CMK (cell line): ENCODE results near the gene ANKMY1.
"Not testable (repeated sequence)": the region's sequence is repeated elsewhere in the genome, so short reads cannot be mapped to it uniquely, and the experiment has no call there.

Source experiments
- DNase-seq: peaks from one replicate; pipeline ENCODE4 v3.0.0-alpha.2; 2010; ENCODE audit warnings: low read depth

Gene ANKMY1

GRCh38 chr2:240554767-240555493 is 2.9 kb downstream of the ANKMY1 start:
- DNase-seq: no peak

DNA sequence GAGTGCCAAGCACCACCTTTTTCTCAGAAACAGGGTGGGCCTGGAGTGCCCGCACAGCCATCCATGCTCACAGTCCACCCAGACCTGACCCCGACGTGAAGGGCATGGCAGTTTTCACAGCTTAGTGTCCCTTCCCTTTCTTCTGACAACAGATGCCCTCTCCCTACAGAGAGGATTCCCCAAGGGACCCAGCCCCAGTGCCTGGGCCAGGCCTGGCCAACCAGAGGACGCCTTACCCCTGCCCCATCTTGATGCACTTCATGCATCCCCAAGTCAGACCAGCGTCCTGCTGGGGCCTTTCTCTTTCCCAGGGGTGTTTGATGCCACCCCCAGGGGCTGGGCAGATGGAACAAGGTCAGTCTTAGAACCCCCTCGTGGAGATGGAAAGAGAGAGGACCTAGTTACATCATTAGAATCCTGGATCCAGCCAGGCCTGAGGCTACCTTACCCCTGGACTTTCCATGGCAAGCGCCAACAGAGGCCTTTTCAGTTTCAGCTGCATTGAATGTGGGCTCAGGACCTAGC is 3.8 kb downstream of the ANKMY1 start:
- DNase-seq: no peak

- no peak for DNase-seq
These were observed 6.0 kb downstream of the ANKMY1 start for GRCh38 chr2:240551811-240552210.

DNA sequence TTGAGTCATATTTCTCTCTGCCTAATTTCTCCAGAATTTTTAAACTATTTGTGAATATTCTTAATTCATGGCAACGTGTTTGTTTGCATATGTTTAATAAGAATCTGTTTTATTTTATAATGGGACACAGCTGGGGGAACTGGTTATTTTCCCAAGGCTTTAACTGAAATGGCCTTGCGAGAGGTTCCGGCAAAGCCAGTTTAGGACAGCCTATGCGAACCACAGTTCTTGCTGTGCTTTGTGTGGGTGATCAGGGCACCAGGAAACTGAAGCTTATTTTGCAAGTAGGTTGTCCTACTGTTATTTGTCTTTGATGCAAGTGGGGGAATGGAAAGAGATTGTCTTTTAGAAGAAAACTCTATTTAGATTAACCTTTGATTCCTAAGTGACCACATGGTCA is 6.5 kb downstream of the ANKMY1 start:
- DNase-seq: no peak

- no peak for DNase-seq
These were observed 17.9 kb downstream of the ANKMY1 start for GRCh38 chr2:240539906-240540305.

GRCh38 chr2:240539101-240539500 is 18.7 kb downstream of the ANKMY1 start:
- not testable (repeated sequence) for DNase-seq

DNA sequence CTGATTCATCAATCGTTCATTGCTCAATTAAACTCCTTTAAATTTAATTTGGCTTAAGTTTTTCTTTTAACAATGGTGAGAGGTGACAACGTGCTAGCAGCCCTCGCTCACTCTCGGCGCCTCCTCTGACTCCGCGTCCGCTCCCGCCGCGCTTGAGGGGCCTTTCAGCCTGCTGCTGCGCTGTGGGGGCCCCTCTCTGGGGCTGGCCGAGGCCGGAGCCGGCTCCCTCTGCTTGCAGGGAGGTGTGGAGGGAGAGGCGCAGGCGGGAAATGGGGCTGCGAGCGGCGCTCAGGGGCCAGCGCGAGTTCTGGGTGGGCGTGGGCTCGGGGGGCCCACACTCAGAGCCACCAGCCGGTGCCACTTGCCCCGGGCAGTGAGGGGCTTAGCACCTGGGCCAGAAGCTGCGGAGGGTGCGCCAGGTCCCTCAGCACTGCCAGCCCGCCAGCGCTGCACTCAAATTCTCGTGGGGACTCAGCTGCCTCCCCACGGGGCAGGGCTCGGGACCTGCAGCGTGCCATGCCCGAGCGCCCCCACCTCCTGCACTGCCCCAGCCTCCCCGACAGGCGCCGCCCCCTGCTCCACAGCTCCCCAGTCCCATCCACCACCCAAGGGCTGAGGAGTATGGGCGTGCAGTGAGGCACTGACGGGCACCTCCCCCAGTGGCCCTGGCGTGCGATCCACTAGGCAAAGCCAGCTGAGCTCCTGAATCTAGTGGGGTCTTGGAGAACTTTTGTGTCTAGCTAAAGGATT is 19.6 kb downstream of the ANKMY1 start:
- no peak for DNase-seq

DNA sequence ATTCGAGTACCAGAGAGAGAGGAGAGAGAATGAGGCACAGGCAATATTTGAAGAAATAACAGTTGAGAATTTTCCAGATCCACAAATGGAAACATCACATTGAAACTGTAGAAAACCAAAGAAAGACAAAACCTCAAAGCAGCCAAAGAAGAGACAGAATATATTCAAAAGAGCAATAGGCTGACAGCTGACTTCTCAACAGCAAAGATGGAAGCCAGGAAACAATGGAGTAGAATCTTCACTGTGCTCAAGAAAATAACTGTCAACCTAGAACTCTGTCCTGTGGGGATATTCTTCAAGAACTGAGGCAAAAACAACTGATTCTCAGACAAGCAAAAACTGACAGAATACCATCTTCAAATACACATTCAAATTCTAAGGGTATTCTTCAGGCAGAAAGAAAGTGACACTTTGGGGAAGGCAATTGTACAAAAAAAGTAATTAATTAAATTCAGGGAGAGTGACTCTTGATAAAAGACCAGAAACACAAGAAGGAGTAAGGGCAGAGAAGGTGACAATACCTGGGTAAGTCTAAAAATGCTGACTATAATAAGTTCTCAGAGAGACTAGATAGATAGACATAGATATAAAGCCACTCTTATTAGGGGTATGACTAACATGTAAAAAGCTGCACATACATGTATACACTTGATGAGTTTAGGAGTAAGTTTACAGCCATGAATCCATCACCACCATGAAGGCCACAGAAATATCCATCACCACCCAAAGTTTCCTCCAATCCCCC is 25.6 kb downstream of the ANKMY1 start:
- no peak for DNase-seq

GRCh38 chr2:240531038-240531437 is 26.8 kb downstream of the ANKMY1 start:
- no peak for DNase-seq

DNA sequence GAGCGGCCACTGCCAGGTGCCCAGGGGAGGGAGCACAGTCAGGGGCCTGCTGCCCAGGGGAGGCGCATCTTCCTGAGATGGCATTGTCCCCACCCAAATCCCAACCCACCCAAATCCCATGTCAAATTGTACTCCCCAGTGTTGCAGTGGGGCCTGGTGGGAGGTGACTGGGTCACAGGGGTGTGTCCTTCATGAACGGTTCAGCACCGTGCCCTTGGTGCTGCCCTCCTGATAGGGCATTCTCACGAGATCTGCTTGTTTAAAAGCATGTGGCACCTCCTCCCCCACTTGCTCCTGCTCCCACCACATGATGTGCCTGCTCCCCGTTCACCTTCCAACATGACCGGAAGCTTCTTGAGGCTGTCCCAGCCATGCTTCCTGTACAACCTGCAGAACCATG is 27.6 kb downstream of the ANKMY1 start:
- no peak for DNase-seq

DNA sequence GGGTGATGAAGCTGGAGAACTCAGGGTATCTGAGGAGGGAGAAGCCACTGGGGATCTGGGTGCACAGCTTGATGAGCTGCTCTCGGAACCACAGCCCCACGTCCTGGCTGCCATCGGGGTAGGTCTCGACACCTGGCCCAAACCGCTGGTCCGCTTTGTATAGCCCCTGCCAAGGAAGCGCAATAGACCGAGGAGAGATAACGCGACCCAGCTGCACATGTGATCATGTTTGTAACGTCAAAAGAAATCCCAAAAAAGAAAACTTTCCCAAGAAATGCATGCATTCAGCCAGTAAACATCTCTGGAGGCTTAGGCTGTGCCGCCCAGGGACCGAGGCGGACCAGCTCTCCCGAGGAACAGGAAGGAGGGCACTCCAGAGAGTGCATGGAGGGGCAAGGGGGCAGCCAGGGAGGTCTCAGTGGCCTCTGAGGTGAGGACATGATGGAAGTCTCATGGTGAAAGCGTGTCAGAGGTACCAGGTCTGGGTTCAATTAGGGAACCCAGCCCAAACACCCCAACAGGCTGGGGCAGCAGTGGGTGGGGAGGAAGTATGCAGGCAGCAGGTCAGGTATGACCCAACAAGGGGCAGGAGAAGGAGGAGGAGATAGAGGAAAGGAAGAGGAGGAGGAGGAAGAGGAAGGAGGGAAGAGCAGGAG is 28.3 kb downstream of the ANKMY1 start:
- DNase-seq: no peak

DNA sequence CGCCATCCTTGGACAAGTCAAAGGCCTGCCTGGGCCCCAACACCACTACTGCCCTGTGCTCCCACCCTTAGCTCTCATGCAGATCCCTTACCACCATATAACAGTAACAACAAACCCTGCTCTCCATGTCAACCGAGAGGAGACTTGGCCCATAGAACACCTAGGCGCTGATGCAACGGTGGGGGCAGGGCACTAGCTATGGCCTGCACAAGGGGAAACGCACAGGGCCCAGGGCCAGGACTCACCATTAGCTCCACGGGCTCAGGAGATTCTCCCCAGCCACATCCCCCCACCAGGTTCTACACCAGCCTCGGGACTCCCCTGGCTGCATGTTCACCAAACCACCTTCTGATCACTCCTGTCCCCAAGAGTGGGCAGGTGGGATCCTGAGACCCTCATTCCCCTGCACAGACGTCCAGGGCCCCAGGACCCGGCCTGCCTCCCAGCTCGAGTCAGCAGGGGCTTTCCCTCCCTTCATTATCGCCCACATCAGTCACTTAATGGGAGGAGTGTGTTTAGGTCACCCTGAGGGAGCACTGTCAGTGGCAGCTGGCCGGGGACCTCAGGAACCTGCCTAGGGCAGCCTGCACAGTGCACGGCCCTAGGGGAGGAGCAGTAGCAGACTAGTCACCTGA is 29.3 kb downstream of the ANKMY1 start:
- DNase-seq: no peak

DNA sequence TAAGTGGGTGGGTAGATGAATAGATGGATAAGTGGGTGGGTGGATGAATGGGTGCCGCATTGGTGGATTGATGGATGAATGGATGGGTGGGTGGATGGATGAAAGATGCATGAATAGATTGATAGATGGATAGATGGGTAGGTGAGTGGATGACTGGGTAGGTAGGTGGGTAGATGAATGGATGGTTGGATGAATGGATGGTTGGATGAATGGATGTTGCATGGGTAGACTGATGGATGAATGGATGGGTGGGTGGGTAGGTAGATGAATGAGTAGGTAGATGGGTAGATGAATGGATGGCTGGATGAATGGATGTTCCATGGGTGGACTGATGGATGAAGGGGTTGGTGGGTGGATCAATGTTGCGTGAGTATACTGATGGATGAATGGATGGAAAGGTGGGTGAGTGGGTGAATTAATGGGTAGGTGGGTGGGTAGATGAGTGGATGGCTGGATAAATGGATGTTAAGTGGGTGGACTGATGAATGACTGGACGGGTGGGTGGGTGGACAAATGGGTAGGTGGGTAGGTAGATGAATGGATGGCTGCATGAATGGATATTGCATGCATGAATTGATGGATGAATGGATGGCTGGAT is 30.5 kb downstream of the ANKMY1 start:
- DNase-seq: no peak

- no peak for DNase-seq
These were observed 31.3 kb downstream of the ANKMY1 start for GRCh38 chr2:240526521-240526920.

DNA sequence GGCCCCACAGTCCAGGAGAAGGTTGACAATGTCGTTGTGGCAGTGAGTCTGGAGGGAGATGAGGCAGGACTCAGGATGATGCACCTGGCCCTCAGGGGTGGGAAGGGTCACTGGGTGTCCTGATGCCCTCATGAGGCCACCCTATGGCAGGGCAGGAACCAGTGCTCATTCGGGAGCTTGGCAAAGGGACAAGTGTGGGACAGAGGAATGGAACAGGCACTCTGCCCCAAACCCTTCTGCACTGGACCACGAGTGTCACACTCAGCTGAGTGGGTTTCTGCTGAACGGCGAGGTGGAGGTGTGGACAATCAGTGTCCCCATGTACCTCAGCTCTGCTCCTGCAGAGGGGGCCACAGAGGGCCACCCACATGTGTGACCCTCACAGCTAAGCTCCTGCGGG is 32.0 kb downstream of the ANKMY1 start:
- no peak for DNase-seq

- DNase-seq: peak; percentile 20
These were observed 32.6 kb downstream of the ANKMY1 start for GRCh38 chr2:240524963-240525718.

- no peak for DNase-seq
These were observed 34.1 kb downstream of the ANKMY1 start for GRCh38 chr2:240523451-240524281.

- DNase-seq: no peak
These were observed 35.4 kb downstream of the ANKMY1 start for GRCh38 chr2:240522406-240522805.

- not testable (repeated sequence) for DNase-seq
These were observed 35.9 kb downstream of the ANKMY1 start for GRCh38 chr2:240521885-240522284.

GRCh38 chr2:240520974-240521350 is 36.8 kb downstream of the ANKMY1 start:
- DNase-seq: no peak
